OCI-LY3 (cell line): ENCODE measurements around the gene ARHGEF28.

Source experiments
- CTCF ChIP-seq: fragments of 200-600, 300-600 bp; sonication (generic); IDR thresholded peaks from 2 replicates; pipeline ENCODE4 v1.5.1; 2014; ENCODE audit warnings: antibody characterized with exemption, low read length, low read depth
- EZH2phosphoT487 ChIP-seq: fragments of 200-600 bp; shearing (Covaris generic); IDR thresholded peaks from 2 replicates; pipeline ENCODE4 v1.6.1; 2018; ENCODE audit warnings: antibody characterized with exemption, mixed run types, low read depth

DNA sequence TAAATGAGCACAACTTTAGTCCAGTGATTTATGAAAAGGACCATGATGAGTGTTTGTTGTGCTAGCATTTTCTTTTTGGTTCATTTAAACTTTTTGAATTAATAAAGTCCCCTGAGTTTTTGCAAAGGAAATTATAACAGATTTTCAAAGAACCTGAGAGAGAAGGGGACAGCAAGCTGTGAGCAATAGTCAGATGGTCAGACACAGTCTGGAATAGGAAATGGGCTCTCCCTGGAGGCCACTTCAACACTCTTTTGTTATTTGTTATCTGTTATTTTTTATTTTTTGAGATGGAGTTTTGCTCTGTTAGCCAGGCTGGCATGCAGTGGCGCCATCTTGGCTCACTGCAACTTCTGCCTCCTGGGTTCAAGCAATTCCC is 171.1 kb downstream of the ARHGEF28 start:
- TF ChIP-seq CTCF (no peak), EZH2phosphoT487 (no peak)
